Fibroblast of villous mesenchyme (primary cell): ENCODE data around the gene PLPP4. TPM values are rescaled to one million over a fixed set of nuclear protein-coding genes. Genes with fewer than 3 reads are reported as not detected.

Experiments used
- DNase-seq: peaks from one replicate; pipeline ENCODE4 v3.0.0-alpha.2; 2010; ENCODE audit warnings: low read depth
- H3K4me3 ChIP-seq: 2 replicates; pipeline ENCODE4 v1.5.1; 2011; ENCODE audit warnings: low read depth, mild to moderate bottlenecking, low read length
- CTCF ChIP-seq: IDR thresholded peaks from 2 replicates; pipeline ENCODE4 v1.5.1; 2012; ENCODE audit warnings: low read depth, mild to moderate bottlenecking, low read length; ENCODE audit not compliant: insufficient read depth
- total RNA-seq: library from RNA; depleted of rRNA; stranded (reverse); fragments of >200 nt; gene quantifications from 2 replicates; pipeline ENCODE4 v1.2.3, GENCODE V29; 2012

Gene PLPP4
- total RNA-seq, 1 donor, result 0.86 TPM

- no peak for DNase-seq
- no peak overlapping the region for H3K4me3 ChIP-seq
- no peak for TF ChIP-seq CTCF
These were observed 24.8 kb upstream of the PLPP4 start for GRCh38 chr10:120432209-120432608.

- H3K4me3 ChIP-seq, result no peak overlapping the region
- no peak for DNase-seq
- no peak for TF ChIP-seq CTCF
These were observed 23.9 kb upstream of the PLPP4 start for GRCh38 chr10:120433141-120433540.

GRCh38 chr10:120436439-120437112 lies 20.5 kb upstream of the PLPP4 start:
- no peak overlapping the region for H3K4me3 ChIP-seq
- TF ChIP-seq CTCF, result no peak
- DNase-seq, result no peak

GRCh38 chr10:120437541-120437940 lies 19.5 kb upstream of the PLPP4 start:
- no peak for TF ChIP-seq CTCF
- DNase-seq, result no peak
- H3K4me3 ChIP-seq, result no peak overlapping the region

- no peak overlapping the region for H3K4me3 ChIP-seq
- no peak for TF ChIP-seq CTCF
- no peak for DNase-seq
These were observed 5.1 kb upstream of the PLPP4 start for GRCh38 chr10:120451968-120452367.

GRCh38 chr10:120453319-120453718 lies 3.7 kb upstream of the PLPP4 start:
- no peak overlapping the region for H3K4me3 ChIP-seq
- TF ChIP-seq CTCF, result no peak
- DNase-seq, result no peak

- no peak for TF ChIP-seq CTCF
- DNase-seq, result no peak
- H3K4me3 ChIP-seq, result no peak overlapping the region
These were observed 3.1 kb upstream of the PLPP4 start for GRCh38 chr10:120453886-120454285.
